ENCODE measurements around the gene AMBRA1. TPM values are rescaled to one million over a fixed set of nuclear protein-coding genes. Genes with fewer than 3 reads are reported as not detected.
A peak's percentile ranks its signal among the peaks of the same experiment; 100 is the strongest.
"Not testable (repeated sequence)": the region's sequence is repeated elsewhere in the genome, so short reads cannot be mapped to it uniquely, and the experiment has no call there.

Gene AMBRA1
- total RNA-seq, 6 experiments from 2014 or later = 23.2 to 25.9 (median 24.4) TPM

DNA sequence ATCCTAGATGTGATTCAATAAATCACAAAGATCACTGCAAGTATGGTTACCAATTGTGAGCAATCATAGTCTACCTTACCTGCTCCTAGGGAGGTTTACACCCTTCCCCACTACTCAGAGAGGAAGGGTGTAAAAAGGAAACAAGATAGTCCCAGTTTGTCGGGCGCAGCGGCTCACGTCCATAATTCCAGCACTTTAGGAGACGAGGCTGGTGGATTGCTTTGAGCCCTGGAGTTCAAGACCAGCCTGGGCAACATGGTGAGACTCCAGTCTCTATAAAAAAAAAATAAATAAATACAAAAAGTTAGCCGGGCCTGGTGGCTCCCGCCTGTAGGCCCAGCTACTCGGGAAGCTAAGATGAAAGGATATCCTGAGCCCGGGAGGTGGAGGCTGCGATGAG is 962 bp upstream of the AMBRA1 start:
- Mint-ChIP-seq H3K36me3 (ENCODE audit: low read depth) (peaks cover 6% of the 10 kb centered on the region; the same call in 1 of the 2 replicates), H3K4me1 (ENCODE audit: low read depth) (peaks cover 38% of the 10 kb centered on the region), H3K27me3 (ENCODE audit: insufficient read depth) (no peaks in the 10 kb centered on the region; the same call in 1 of the 2 replicates), H3K27ac (no peak overlapping the region), H3K4me3 (no peak overlapping the region), H3K9me3 (no peaks in the 10 kb centered on the region)
- no peak for DNase-seq
- TF ChIP-seq, protein P1, sequence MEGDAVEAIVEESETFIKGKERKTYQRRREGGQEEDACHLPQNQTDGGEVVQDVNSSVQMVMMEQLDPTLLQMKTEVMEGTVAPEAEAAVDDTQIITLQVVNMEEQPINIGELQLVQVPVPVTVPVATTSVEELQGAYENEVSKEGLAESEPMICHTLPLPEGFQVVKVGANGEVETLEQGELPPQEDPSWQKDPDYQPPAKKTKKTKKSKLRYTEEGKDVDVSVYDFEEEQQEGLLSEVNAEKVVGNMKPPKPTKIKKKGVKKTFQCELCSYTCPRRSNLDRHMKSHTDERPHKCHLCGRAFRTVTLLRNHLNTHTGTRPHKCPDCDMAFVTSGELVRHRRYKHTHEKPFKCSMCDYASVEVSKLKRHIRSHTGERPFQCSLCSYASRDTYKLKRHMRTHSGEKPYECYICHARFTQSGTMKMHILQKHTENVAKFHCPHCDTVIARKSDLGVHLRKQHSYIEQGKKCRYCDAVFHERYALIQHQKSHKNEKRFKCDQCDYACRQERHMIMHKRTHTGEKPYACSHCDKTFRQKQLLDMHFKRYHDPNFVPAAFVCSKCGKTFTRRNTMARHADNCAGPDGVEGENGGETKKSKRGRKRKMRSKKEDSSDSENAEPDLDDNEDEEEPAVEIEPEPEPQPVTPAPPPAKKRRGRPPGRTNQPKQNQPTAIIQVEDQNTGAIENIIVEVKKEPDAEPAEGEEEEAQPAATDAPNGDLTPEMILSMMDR (IDR thresholded peaks at IDR 0.05) = no peak

DNA sequence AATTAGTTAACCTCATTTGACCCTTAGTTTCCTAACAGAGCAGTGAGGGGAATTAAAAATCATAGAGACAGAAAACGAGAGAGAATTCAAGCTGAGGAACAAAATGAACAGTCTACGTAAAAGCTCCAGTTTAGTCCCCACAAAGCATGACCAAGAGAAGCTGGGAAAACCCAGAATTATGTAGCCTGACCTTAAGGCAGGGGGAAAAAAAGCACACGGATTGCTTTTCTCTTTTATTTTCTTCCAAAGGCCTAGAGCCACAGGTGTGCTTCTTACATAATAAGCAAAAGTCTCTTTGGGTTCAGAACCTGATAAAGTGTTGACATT is 514 bp upstream of the AMBRA1 start:
- Mint-ChIP-seq H3K27me3 (ENCODE audit: insufficient read depth) (no peaks in the 10 kb centered on the region; the same call in 1 of the 2 replicates), H3K27ac (peak overlapping the region; percentile 95), H3K4me3 (peak overlapping the region; percentile 99), H3K4me1 (ENCODE audit: low read depth) (peaks cover 40% of the 10 kb centered on the region), H3K9me3 (no peaks in the 10 kb centered on the region), H3K36me3 (ENCODE audit: low read depth) (peaks cover 6% of the 10 kb centered on the region; the same call in 1 of the 2 replicates)
- peak; percentile 3 for DNase-seq
- TF ChIP-seq, protein P1 (IDR thresholded peaks at IDR 0.05) = no peak

DNA sequence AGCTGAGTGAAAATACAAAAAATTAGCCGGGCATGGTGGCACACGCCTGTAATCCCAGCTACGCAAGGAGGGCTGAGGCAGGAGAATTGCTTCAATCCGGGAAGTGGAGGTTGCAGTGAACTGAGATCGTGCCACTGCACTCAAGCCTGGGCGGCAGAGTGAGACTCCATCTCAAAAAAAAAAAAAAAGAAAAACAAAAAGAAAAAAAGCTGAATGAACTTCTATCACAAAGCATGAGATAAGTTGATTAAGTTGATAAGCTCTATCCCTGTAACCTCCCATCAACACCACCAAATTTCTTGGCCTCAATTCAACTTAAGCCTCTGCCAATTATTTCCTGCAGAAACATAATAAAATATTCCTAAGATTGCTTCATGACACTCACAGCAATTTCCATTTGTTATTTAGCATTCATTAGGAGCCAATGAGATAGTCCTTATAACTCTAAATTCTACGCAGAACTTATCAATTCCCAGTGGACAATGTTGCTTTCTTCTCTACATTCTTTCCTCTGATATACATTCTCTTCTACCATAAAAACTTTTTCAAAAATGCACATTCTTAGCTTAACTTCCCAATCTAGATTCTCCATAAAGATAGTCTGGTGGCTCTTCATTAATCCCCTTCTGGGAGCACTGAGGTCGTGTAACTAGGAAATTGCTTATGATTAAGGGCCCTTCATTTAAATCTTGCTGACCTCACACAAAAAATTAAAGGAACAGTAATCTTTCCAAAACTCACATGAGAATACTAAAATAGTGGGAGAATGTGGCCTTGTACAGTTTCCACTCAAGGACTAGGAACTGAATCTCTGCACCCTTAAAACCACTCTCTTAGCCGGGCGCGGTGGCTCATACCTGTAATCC is 2.9 kb downstream of the AMBRA1 start:
- H3K27ac Mint-ChIP-seq = peak overlapping the region; percentile 2; the same call in 1 of the 2 replicates
- peak overlapping the region; percentile 38 for H3K4me3 Mint-ChIP-seq
- TF ChIP-seq, protein P1 (IDR thresholded peaks at IDR 0.05) = no peak

DNA sequence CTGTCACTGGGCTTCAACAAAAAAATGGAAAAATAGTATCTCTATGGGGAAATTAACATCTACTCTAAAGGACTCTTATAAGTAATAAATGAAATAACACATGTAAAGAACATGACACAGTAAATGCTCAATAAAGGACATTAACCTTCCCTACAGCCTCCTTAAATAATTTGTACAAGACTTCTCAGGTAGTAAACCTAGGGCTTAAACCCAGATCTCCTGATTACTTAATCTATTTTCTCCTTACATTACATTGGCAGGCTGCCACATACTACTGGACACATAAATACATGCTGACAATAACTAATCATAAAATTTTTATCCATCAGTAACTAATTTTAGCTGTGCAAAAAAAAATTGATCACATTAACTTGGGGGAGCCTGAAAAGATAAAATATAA is 4.9 kb downstream of the AMBRA1 start:
- Mint-ChIP-seq H3K27ac (peak overlapping the region; percentile 18; the same call in 1 of the 2 replicates), H3K27me3 (ENCODE audit: insufficient read depth) (no peaks in the 10 kb centered on the region), H3K9me3 (no peaks in the 10 kb centered on the region), H3K36me3 (ENCODE audit: low read depth) (peaks cover 10% of the 10 kb centered on the region), H3K4me3 (no peak overlapping the region), H3K4me1 (ENCODE audit: low read depth) (peaks cover 41% of the 10 kb centered on the region)
- TF ChIP-seq, protein P1 (IDR thresholded peaks at IDR 0.05) = no peak
- no peak for DNase-seq

More for the DNA sequence above, 2.9 kb downstream of the AMBRA1 start:
- DNase-seq = no peak
- peaks cover 10% of the 10 kb centered on the region for H3K36me3 Mint-ChIP-seq (ENCODE audit: low read depth)
- no peaks in the 10 kb centered on the region for H3K9me3 Mint-ChIP-seq
- H3K4me1 Mint-ChIP-seq (ENCODE audit: low read depth) = peaks cover 47% of the 10 kb centered on the region
- H3K27me3 Mint-ChIP-seq (ENCODE audit: insufficient read depth) = no peaks in the 10 kb centered on the region

DNA sequence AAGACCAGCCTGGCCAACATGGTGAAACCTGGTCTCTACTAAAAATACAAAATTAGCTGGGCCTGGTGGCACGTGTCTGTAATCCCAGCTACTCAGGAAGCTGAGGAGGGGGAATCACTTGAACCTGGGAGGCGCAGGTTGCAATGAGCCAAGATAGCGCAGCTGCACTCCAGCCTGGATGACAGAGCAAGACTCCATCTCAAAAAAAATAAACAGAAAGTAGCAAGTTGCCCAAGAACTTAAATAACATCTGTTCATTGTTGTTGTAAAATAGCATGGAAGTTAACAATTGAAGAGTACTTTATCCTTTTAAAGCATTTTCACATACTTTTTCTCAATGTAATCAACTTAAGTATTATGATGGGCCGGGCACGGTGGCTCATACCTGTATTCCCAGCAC is 5.7 kb downstream of the AMBRA1 start:
- DNase-seq = no peak
- Mint-ChIP-seq H3K27ac (no peak overlapping the region), H3K9me3 (no peaks in the 10 kb centered on the region), H3K4me3 (no peak overlapping the region), H3K27me3 (ENCODE audit: insufficient read depth) (no peaks in the 10 kb centered on the region), H3K36me3 (ENCODE audit: low read depth) (peaks cover 8% of the 10 kb centered on the region), H3K4me1 (ENCODE audit: low read depth) (peaks cover 38% of the 10 kb centered on the region)
- TF ChIP-seq, protein P1 (IDR thresholded peaks at IDR 0.05) = no peak

DNA sequence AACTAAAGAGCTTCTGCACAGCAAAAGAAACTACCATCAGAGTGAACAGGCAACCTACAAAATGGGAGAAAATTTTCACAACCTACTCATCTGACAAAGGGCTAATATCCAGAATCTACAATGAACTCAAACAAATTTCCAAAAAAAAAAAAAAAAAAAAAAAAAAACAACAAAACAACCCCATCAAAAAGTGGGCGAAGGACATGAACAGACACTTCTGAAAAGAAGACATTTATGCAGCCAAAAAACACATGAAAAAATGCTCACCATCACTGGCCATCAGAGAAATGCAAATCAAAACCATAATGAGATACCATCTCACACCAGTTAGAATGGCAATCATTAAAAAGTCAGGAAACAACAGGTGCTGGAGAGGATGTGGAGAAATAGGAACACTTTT is 10.3 kb downstream of the AMBRA1 start:
- not testable (repeated sequence) for H3K9me3 Mint-ChIP-seq; H3K27me3 Mint-ChIP-seq (ENCODE audit: insufficient read depth); H3K4me3 Mint-ChIP-seq; H3K27ac Mint-ChIP-seq; DNase-seq
- Mint-ChIP-seq H3K4me1 (ENCODE audit: low read depth) (peaks cover 19% of the 10 kb centered on the region), H3K36me3 (ENCODE audit: low read depth) (peaks cover 17% of the 10 kb centered on the region)

Data from HFFc6 (cell line).